GM19351 (cell line): Measurements from ENCODE around the gene TGFB1I1.

Experiments used
- ATAC-seq: cut with Tn5 transposase; IDR thresholded peaks from one replicate; pipeline ENCODE4 v1.9.1; 2021; ENCODE audit warnings: mild to moderate bottlenecking, moderate library complexity; ENCODE audit not compliant: unreplicated experiment

Gene TGFB1I1

DNA sequence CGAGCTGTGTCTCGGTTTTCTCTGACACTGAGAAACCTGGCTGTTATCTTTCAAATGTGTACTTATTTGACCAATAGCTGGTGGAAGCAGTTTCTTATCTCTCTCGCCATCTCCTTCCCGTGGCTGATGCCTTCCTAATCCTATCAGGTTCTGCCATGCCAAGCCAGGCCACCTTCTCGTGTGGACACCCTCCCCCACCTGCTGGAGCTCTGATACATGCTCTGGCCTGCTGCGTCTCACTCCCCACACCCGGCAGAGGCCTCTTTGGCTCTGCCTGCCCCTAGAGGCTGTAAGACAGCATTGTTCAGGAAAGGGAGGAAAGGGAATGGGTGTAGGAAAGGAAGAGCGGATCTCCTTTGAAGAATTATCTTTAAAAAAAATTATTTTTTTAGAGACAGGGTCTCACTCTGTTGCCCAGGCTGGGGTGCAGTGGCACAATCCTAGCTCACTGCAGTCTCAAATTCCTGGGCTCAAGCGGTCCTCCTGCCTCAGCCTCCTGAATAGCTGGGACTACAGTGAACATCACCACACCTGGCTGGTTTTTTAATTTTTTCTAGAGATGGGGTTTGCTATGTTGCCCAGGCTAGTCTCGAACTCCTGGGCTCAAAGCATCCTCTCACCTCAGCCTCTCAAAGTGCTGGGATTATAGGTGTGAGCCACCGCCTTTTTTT, 20.1 kb upstream of the TGFB1I1 start:
- peak; percentile 64 for ATAC-seq

DNA sequence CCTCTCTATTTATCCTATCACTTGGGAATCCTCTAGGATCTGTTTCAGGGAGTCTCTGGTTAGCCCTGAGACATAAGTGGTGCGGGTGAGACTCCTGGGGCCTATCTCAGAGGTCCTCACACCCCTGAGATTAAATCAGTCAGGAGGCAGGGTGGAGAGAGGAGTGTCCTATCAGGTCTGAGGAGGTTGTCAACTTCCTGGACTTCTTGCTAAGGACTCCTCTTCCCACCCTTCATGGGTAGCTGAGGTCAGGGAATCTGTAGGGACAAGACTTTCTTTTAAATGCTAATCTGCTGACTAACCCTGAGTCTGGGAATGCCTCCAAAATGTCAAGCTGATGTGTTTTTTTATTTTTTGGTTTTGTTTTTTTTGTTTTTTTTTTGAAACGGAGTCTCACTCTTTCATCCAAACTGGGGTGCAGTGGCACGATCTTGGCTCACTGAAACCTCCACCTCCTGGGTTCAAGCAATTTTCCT, 19.3 kb upstream of the TGFB1I1 start:
- no peak for ATAC-seq

DNA sequence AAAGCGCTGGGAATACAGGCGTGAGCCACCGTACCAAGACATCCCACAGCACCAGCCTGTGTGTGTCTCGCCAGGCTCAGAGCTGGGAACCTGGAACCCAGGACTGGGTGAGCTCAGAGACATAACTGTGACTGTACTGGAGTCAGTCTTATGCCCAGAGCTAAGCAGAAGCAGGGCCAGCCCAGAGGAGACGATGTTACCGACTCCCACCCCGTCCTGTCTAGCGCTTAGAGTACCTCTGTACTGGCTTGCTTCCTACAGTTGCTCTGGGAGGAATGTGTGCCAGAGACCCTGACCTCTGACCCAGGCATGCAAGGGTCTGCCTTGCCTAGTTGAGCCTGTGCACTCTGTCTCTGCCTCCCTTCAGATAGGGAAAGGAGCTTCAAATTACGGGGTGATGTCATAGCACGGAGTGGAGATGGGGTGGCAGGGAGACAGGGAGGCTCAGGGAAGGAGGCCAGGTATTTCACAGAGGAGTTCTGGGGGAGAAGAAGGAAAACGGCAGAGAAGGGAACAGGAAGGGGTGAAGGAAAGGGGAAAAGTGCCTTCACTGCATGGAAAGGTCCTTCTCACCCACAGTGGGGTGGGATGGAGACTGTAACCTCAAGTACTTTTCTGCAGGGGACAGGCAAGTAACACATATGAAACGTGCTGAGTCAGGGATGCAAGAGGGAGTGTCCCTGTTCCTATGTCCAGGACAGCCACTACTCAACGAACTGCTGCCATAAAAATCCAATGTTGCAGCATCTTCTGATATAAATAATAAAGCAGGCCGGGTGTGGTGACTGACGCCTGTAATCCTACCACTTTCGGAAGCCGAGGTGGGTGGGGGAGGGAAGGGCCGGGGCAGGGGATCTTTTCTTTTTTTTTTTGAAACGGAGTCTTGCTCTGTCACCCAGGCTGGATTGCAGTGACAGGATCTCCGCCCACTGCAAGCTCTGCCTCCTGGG, 18.4 kb upstream of the TGFB1I1 start:
- ATAC-seq: no peak

DNA sequence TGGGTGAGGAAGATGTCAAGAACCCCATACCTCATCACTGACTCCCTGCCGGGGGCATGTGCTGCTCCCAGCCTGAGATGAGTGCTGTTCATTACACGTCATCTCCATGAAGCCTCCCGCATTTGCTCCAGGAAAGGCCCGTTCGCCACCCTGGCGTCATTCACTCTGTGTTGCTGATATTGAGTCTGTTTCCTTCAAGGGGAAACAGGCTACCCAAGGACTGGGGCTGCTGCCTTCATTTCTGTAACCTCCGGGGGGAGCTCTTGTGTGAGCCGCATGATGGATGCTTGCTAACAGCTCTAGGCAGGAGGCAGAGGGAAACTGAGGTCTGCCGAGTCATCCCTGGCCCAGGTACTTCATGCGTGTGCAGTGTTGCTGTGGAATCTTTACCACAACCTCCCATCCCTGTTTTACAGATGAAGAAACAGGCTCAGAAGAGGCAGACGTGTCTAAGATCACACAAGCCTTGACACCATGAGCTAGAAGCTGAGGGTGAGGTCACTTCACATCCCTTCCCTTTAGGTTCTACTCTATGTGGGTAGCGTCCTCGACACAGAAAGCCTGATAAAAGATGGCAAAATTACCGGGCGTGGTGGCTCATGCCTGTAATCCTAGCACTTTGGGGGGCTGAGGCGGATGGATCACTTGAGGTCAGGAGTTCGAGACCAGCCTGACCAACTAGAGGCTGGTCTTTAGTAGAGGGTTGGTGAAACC, 16.2 kb upstream of the TGFB1I1 start:
- no peak for ATAC-seq

DNA sequence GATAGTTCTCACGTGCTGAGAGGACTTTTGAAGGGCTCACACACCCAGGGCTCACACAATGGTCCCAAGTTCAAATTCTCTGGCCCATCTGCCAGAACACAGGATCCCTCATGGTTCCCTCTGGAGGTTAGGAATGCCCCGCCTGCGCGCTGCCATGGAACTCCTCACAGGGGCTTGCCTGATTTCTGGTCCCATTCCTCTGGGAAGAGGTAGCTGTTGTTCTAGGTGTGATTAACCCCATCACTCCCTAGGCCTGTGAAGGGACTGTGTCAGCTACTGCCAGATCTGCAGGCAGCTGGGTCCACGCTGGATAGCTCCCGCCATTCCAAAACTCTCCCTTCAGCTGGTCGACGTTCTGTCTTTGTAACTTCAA, 15.0 kb upstream of the TGFB1I1 start:
- no peak for ATAC-seq

DNA sequence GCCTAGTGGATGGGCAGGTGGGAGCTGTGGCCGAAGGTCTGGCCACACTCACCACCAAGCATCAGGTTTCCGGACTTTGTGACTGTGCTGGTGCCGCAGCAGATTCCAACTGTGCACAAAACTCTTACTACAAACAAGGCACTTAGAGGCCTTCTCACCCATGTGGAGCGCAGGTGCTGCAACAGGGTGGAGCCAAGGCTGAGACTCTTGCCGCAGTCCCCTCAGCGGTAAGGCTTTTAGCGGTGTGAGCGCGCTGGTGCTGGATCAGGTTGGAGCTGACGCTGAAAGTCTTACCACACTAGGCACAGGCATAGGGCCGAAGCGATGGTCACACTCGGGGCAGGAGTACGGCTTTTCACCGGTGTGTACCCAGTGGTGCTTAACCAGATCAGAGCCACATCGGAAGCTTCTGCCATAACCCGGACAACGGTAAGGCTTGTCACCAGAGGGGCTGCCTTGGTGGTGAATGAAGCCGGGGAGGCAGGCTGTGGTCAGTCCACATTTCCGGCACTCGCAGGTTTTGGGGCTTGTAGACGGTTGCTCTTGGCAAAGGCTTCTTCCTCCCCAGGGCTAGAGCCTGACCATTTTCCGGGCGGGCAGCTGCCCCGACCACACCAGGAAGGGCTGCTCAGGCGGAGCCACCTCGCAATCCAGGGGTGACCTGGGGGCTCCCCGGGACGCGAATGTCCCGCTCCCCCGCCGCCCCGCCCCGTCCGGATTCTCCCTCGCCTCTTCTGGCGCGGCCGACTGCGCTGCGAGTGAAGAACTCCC, 13.7 kb upstream of the TGFB1I1 start:
- ATAC-seq: peak; percentile 14

DNA sequence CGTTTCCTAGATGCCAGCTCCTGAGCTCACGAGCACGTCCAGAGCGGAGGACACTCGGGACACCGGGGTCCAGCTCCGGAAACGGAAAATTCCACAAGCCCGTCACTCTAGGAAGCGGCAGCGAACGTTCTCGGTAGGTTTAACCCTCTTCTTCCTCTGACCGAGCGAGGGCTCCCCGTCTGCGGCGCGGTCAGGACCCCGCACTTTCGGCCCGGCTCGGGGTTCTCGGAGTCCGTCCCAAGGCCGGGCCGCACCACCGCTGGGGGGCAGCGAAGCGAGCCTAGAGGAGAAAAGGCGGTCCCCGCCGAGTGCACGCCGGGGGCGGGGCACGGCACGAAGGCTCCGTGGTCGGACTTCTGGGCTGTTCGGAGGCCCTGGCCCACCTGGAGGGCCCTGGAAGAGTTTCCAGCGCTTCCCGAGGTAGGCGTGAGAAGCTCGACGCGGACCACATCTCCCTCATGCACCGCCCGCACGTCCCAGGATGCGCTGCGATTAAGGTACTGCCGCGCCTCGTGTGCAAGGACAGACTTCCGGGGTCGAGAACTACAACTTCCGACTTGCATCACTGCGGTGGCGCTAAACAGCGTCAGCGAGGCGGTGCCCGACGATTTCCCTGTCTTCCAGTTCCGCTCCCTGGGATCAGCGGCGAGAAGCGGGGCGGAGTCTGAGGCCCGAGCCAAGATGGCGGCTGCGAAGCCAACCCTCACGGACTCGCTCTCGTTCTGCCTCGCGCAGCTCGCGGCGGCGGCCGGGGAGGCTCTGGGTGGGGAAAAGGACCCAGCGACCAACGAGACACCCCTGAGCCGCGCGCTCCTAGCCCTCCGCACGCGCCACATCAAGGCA, 12.9 kb upstream of the TGFB1I1 start, which contains the start of gene ARMC5:
Gene ARMC5 (plus strand): TSS at position 658 of the 843 bp plus-strand sequence. CDS start 24 bp downstream, at position 682.
- ATAC-seq: peak; percentile 65

DNA sequence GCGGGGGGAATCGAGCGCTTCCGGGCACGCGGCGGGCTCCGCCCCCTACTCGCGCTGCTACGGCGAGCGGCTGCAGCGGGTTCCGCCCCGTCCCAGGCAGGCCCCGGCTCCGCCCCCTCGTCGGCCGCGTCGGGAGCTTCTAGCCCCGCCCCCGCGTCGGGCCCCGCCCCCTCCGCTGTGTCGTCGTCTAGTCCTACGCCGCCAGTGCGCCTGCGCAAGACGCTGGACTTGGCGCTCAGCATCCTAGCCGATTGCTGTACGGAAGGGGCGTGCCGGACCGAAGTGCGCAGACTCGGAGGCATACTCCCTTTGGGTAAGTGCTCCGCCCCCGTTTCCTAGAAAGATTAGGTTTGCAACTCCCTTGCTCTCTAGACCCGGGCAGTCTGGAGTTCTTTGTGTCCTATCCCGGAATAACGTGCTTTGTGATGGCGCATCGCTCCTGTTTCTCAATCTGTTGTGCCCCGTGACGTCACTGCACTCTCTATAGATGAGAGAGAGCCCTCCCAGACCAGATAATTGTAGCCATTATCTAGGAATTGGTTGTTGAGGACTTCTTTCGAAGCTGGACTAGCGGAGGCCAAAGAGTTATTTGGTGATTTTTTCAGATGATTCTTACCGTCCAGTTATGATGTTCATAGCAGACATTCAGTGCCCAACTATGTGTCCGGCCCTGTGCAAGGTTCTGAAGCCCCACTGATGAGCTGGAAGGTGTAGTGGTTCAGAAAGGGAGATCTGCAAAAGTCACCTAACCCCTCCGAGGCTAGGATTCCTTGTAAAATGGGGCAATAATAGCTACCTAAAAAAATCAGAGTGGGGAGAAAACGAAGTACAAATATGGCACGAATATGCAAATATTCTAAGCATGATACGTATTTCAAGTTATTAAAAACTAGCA, 12.0 kb upstream of the TGFB1I1 start:
- ATAC-seq: peak; percentile 61

DNA sequence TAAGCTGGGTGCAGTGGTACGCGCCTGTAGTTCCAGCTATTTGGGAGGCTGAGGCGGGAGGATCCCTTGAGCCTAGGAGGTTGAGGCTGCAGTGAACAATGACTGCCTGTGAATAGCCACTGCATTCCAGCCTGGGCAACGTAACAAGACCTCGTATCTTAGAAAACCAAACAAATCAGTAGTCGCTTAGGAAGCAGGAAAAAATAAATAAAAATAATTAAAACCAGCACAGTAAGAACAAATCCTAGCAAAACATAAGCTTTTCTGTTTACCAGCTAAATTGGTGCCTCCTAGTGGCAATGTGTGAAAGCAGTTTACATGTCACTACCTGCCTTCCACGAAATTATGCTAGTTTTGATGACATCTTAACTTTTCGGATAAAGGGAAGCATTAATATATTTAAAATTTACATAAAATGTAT, 11.4 kb upstream of the TGFB1I1 start:
- ATAC-seq: no peak

DNA sequence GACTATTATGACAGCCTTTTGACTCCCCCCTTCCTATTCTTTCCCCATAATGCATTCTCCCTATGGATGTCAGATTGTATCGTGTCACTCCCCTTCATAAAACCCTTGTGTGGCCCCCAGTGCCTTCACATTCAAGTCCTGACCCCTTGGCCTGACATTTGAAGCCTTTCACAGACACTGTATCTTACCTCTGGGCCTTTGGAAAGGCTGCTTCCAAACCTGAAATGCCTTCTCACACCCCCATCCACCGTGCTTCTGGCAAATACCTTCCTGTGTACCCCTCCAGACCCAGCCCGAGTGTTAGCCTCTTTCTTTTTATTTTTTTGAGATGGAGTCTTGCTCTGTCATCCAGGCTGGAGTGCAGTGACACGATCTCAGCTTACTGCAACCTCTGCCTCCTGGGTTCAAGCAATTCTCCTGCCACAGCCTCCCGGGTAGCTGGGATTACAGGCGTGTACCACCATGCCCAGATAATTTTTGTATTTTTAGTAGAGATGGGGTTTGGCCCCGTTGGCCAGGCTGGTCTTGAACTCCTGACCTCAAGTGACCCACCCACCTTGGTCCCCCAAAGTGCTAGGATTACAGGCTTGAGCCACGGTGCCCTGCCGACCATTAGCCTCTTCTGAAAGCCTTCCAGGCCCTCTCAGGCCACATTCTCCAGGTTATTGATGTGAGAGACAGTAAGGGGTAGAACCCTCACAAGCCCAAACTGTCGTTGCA, 10.6 kb upstream of the TGFB1I1 start:
- ATAC-seq: no peak

DNA sequence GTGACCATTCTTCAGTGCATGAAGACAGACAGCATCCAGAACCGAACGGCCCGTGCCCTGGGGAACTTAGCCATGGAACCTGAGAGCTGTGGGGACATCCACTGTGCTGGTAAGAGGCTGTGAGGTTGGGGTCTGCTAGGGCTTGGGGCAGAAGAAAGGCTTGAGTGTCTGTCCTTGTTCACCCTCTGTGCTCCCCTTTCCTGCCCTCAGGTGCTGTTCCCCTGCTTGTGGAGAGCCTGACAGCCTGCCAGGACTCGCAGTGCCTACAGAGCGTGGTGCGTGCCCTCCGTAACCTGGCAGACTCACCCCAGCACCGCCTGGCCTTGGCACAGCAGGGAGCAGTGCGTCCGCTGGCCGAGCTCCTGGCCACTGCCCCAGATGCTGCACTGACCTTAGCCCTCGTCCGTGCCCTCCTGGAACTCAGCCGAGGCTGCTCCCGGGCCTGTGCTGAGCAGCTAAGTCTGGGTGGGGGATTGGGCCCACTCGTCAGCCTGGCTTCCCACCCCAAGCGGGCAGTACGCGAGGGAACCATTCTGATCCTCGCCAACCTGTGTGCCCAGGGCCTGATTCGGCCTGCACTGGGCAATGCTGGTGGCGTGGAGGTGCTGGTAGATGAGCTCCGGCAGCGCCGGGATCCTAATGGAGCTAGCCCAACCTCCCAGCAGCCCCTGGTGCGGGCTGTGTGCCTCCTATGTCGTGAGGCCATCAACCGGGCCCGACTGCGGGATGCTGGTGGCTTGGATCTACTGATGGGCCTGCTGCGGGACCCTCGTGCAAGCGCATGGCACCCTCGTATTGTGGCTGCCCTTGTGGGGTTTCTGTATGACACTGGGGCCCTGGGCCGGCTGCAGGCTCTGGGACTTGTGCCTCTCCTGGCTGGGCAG, 9.8 kb upstream of the TGFB1I1 start:
- no peak for ATAC-seq

DNA sequence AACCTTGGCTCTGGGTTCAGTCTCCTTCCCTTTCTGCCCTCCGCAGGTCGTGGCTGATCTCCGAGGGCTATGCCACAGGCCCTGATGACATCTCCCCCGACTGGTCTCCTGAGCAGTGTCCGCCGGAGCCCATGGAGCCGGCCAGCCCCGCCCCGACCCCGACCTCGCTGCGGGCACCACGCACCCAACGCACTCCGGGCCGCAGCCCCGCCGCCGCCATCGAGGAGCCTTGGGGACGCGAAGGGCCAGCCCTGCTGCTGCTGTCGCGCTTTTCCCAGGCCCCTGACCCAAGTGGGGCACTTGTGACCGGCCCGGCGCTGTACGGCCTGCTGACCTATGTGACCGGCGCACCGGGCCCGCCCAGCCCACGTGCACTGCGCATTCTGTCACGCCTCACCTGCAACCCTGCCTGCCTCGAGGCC, 7.6 kb upstream of the TGFB1I1 start:
- ATAC-seq: no peak

DNA sequence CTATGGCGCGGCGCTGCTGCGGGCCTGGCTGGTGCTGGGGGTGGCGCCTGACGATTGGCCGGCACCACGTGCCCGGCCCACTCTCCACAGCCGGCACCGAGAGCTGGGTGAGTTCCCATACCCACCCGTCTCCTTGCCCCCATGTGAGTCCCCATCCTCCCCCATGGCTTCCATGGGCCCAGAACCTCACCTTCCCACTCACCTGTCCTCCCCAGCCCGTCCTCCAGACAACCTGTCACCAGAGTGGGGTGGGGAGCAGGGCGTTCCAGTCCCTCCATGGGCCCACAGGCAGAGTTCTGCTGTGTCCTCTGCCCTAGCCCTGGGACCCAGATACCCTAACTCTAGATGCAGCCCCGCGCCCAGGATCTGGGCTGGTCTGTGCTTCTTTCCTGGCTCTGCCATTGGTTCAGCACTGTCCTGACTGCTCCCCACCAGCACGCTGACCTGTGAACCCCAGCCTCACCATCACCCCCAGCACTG, 7.1 kb upstream of the TGFB1I1 start:
- ATAC-seq: no peak

DNA sequence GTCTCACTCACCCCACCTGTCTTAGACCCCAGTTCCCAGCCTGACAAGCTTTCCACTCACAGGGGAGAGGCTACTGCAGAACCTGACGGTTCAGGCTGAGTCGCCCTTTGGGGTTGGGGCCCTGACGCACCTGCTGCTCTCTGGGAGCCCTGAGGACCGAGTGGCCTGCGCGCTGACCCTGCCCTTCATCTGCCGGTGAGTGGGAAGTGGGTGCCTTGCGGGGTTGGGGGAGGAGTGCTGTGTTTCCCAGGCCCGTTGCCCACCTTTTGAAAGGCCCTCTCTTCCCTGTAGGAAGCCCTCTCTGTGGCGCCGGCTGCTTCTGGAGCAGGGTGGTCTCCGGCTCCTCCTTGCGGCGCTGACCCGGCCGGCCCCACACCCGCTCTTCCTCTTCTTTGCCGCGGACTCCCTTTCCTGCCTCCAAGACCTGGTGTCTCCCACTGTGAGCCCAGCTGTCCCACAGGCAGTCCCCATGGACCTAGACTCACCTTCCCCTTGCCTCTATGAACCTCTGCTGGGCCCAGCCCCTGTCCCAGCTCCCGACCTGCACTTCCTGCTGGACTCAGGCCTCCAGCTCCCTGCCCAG, 6.1 kb upstream of the TGFB1I1 start:
- ATAC-seq: no peak

DNA sequence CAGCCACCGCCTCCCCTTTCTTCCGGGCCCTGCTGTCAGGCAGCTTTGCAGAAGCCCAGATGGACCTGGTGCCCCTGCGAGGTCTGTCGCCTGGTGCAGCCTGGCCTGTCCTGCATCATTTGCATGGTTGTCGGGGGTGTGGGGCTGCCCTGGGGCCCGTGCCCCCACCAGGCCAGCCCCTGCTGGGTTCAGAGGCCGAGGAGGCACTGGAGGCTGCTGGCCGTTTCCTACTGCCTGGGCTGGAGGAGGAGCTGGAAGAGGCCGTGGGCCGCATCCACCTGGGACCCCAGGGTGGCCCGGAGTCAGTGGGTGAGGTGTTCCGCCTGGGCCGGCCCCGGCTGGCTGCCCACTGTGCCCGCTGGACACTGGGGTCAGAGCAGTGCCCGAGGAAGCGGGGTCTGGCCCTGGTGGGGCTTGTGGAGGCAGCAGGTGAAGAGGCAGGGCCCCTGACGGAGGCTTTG, 5.5 kb upstream of the TGFB1I1 start:
- ATAC-seq: no peak

DNA sequence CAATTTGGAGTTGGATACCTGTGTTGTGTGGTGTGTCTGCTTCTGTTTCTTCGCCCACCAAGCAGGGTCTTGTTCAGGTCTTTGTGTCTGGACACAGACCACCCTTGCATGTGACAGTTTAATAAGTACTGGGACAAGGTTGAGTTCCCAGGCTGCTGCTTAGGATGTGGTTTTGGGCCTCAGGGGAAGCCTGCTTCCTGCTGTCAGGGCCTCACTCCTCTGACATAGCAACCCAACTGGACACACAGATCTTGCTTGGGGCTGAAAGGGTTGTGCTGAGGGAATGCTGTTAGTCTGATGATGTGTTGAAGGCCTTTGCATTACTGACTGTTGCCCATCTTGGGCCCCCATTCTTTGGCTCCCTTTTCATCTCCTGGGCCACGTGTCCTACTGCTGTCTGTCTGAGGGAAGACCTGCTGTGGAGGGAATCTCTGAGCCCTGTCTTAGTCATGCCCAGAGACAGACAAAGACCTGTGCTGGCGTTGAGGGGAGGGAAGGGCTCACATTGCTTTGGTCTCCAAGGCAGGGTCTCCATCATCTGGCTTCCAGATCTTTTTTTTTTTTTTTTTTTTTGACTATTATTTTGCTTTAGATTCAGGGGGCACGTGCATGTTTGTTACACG, 4.7 kb upstream of the TGFB1I1 start:
- ATAC-seq: no peak
